SU-DHL-6 (cell line): Measurements from ENCODE around the gene SEMA3D.

Source experiments
- CTCF ChIP-seq: fragments of 200-600 bp; sonication (generic); IDR thresholded peaks from one replicate; pipeline ENCODE4 v1.5.1; 2017; ENCODE audit warnings: antibody characterized with exemption, mild to moderate bottlenecking, low read length, moderate library complexity; ENCODE audit not compliant: insufficient read depth, poor library complexity, severe bottlenecking
- EZH2phosphoT487 ChIP-seq: fragments of 200-600 bp; sonication (generic), shearing (Covaris generic); conservative IDR thresholded peaks from 2 replicates; pipeline ENCODE4 v1.6.1; 2018; ENCODE audit warnings: mild to moderate bottlenecking, antibody characterized with exemption, low read length, moderate library complexity, mixed read lengths

- TF ChIP-seq CTCF (no peak), EZH2phosphoT487 (no peak)
Observed at GRCh38 chr7:85001495-85002345, 185.1 kb downstream of the SEMA3D start.
